Stimulated activated CD4-positive, alpha-beta T cell treated with anti-CD3 and anti-CD28 coated beads, Interleukin-12 subunit alpha, Interleukin-12 subunit beta, amount 100 ng/mL, for 24 hours (primary cell): ENCODE results near the gene LMNB1.

Source experiments
- DNase-seq, 2 experiments: peaks; one replicate each; pipeline ENCODE4 v3.0.0-alpha.2; 2020; ENCODE audit warnings: low read depth in 2 of 2

LMNB1 gene

GRCh38 chr5:126855266-126855665, 78.3 kb downstream of the LMNB1 start:
- DNase-seq: no peak

- DNase-seq: no peak
Observed at GRCh38 chr5:126857472-126858410, 80.8 kb downstream of the LMNB1 start.

- no peak for DNase-seq
Observed at GRCh38 chr5:126858441-126858840, 81.5 kb downstream of the LMNB1 start.

GRCh38 chr5:126863402-126863801, 86.5 kb downstream of the LMNB1 start:
- no peak for DNase-seq

- DNase-seq: no peak
Observed at GRCh38 chr5:126864042-126864688, 87.2 kb downstream of the LMNB1 start.

- no peak for DNase-seq
Observed at GRCh38 chr5:126865299-126865698, 88.4 kb downstream of the LMNB1 start.

- no peak for DNase-seq
Observed at GRCh38 chr5:126866851-126867636, 90.1 kb downstream of the LMNB1 start.

GRCh38 chr5:126868338-126869004, 91.5 kb downstream of the LMNB1 start:
- no peak for DNase-seq

- DNase-seq: peak in 1 of 2 experiments; percentile 39
Observed at GRCh38 chr5:126869005-126869451, 92.1 kb downstream of the LMNB1 start.

GRCh38 chr5:126871441-126871840, 94.5 kb downstream of the LMNB1 start:
- no peak for DNase-seq

GRCh38 chr5:126872561-126873354, 95.8 kb downstream of the LMNB1 start:
- no peak for DNase-seq

- no peak for DNase-seq
Observed at GRCh38 chr5:126875303-126875785, 98.4 kb downstream of the LMNB1 start.

GRCh38 chr5:126877602-126878001, 100.7 kb downstream of the LMNB1 start:
- no peak for DNase-seq

- DNase-seq: no peak
Observed at GRCh38 chr5:126878085-126878484, 101.1 kb downstream of the LMNB1 start.

GRCh38 chr5:126878634-126879033, 101.7 kb downstream of the LMNB1 start:
- no peak for DNase-seq

- no peak for DNase-seq
Observed at GRCh38 chr5:126881821-126882600, 105.1 kb downstream of the LMNB1 start.

- DNase-seq: no peak
Observed at GRCh38 chr5:126883564-126884245, 106.8 kb downstream of the LMNB1 start.

GRCh38 chr5:126884269-126884819, 107.4 kb downstream of the LMNB1 start:
- no peak for DNase-seq
